NCI-H82 treated with DMSO at 0.1 percent for 48 hours (cell line): ENCODE results near the gene WWC1.
"Not testable (repeated sequence)": the region's sequence is repeated elsewhere in the genome, so short reads cannot be mapped to it uniquely, and the experiment has no call there.

ENCODE experiments used
- DNase-seq: peaks from one replicate; lab custom pipeline; 2025; ENCODE audit not compliant: unreplicated experiment; lab: John Stamatoyannopoulos, UW

WWC1 gene

DNA sequence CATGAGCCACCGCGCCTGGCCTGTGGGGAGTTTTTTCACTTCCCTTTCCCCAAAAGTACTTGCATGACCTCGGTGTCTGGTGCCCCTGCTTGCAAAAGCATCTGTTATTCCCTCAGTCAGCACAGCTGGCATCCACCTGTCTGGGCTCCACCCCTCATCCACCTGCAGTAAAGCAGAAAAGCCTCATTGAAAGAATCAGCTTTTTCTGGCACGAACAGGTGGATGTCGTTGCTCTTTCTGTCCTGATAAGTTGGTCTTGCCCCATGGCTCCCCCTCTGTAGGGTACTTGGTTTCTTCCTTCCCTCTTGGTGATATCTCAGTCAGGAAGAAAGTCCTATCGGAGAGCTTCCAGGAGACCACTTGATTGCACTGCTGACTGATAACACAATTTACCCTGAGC lies 37.4 kb downstream of the WWC1 start:
- DNase-seq: no peak

DNA sequence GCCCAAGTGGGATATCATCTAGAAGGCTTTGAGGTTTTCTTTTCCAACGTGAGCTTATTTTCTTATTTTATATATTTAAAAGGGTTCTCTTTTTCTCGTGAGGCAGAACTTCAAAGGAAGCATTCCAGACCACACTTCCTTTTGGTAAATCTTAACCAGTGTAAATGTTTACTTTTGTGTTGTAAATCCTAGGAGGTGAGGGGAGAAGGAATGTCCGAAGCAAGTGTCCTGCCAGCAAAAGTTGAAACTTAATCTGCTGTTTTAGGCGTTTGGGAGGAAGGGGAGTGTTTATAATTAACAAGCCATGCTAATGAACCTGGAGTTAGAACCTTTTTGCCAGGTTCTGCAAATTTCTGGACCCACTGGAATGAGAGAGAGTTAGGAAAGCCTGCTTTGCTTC lies 37.9 kb downstream of the WWC1 start:
- DNase-seq: no peak

DNA sequence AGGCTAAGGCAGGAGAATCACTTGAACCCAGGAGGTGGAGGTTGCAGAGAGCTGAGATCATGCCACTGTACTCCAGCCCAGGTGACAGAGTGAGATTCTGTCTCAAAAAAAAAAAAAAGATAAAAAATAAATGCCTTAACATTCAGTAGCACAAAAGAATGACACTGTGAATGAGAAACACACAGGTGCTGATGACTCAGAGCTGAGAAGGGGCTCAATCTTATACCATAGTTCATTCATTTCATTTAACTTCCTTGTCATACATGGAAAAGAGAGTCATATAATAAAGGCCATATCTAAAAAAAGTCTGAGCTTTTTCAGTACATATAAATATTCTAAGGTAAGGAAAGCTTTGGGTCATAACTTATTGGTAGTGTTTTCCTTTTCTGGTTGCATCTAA lies 40.6 kb downstream of the WWC1 start:
- DNase-seq: no peak

DNA sequence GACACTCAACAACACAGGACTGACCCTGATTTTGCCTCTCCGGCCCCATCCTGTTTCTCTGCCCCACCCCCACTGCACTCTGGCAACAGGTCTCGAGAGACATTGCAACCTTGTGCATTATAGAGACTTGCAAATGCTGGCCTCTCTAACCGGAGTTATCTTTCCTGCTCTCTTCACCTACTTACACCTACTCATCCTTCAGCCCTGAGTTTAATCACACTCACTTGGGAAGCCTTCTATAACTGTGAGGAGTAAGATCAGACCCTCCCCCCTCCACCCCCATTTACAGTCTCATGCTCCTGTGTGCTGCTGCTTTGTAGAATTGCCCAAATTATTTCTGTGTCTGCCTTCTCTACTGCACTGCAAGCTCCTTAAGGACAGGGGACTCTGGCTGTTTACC lies 42.8 kb downstream of the WWC1 start:
- no peak for DNase-seq

DNA sequence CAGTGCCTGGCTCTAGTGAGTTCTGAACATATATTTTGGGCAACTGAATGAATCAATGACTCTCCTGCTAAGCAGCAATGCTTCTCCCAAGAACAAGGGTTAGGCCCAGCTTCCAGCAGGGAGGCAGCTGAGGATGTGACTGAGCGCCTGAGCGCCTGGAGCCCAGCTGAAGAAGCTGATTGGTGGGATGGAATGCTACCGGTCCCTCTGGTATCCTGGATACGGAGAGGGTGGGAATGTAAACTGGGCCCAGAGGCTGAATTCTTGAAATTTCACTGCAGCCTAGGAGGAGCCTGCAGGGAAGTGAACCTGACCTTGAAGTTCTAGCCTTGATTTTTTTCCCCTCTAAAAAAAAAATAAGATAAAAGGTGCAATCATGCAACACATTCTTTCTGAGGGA lies 43.2 kb downstream of the WWC1 start:
- DNase-seq: no peak

DNA sequence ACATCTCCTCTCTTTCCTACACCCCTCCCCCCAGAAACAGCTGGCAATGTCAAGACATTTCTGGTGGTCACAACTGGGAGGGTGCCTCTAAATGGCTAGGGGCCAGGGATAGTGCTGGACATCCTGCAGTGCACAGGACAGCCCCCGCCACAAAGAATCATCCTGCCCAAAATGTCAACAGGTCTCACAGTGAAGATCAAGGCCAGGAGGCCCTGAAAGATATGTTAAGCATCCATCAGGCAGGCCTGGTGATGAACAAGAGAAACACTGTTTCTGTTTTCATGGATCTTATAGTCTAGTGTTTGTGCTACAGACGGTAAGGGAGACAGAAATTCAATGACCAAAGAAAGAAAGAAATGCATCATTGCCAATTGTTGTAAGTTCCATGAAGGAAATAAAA lies 45.9 kb downstream of the WWC1 start:
- no peak for DNase-seq

DNA sequence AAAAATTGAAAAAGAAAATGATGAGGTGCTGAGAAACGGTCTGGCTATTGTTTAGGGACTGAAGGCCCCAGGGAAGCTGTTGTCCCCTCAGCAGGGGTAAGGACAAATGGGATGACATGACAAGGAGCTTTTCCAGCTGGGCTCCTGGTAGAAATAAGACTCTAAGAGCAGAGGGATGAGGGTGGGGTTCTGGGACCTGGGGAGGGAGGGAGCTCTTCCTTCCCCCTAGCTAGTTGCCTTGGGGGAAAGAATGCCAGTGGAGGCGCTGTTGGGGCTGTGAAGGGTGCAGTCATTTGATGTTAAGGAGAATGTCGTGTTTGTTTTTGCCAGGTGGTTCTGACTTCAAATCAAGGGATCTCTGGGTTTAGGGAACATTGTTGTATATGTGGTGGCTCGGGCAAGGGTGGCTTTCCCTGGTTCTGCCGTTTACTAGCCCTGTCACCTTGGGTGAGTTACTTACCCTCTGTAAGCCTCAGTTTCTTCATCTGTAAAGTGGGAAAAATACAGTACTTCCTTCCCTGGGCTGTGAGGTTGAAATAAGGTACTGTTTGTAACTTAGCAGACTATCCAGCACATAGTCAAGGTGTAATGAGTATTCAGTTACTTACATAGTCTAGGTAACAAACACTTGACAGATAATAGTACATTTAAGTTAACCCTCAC lies 47.8 kb downstream of the WWC1 start:
- no peak for DNase-seq

DNA sequence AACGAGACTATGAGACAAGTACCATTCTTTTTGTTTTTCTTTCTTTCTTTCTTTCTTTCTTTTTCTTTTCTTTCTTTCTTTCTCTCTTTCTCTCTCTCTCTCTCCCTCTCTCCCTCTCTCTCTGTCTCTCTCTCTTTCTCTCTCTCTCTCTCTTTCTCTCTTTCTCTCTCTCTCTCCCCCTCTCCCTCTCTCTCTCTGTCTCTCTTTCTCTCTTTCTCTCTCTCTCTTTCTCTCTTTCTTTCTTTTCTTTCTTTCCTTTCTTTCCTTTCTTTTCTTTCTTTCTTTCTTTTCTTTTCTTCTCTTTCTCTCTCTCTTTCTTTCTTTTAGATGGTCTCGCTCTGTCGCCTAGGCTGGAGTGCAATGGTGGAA lies 48.3 kb downstream of the WWC1 start:
- DNase-seq: not testable (repeated sequence)

DNA sequence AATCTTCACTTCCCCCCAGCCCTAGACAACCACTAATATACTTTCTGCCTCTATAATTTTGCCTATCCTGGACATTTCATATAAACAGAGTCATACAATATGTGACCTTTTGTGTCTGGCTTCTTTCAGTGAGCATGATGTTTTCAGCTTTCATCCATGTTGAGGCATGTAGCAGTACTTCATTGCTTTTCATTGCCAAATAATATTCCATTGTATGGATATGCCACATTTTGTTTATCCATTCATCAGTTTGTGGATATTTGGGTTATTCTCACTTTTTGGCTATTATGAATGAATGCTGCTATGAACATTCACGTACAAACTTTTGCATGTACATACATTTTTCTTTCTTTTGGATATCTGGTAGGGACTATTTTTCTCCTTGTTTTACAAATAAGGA lies 49.0 kb downstream of the WWC1 start:
- no peak for DNase-seq

DNA sequence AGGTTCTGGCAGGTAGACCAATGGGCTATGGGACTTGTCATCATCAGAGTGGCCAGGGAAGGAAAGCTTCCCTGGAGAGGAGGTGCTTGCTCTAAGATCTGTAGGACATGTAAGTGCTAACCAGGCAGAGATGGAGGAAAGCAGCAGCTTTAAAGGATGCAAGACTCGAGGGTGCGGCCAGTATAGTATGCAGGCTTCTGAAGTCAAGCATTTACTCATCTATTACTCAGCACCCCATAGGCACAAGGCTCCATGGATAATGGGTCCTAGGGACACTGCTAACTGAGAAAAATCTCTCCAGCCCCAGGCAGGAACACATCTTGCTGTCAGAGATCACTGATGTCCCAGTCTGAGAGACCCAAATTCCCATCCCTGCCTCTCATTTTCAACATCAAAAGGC lies 49.7 kb downstream of the WWC1 start:
- no peak for DNase-seq

DNA sequence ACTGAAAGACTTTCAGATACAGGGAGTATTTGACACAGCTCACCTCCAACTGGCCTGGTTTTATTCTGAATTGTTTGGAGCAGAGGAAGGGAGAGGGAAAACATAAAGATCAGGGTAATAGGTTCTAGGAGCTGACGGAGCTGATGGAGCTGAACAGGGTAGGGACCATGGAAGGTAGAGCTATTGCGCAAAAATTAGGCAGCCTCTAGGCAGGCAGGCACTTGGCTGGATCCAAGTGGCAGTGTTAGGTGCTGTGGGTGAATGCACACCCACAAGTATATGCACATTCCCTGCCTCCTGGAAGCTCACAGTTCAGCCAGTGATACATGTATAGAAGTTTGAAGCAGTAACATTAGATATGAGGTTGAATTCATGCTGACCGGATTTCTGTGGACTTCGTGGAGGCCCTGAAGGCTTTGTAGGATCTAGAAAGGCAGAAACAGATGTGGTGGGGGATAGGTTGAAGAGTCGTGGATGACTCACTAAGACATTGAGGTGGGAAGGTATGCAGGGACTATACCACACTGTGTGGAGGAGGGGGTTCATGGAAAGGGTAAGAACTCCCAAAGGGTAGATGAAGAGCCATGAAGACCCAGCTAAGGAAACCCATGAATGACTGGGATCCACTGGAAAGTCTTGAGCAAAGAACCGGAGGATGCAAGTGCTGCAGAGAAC lies 50.8 kb downstream of the WWC1 start:
- DNase-seq: no peak

DNA sequence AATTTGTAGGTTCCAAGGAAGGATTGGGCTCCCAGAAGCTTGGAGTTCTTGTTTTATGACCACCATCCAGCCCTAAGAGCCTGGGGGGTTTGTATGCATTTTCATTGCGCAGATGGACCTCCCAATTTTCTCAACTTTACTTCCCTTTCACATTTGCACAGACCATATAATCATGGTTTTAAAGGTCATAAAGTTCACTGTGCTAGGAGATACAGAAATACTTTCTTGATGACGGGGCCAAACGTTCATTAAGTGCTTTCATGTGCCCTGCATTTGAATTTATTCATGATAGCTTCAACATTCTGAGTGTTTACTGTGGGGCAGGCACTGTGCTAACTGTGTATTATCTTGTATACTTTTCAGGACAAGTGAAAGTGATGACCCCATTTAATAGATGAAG lies 51.5 kb downstream of the WWC1 start:
- DNase-seq: no peak

DNA sequence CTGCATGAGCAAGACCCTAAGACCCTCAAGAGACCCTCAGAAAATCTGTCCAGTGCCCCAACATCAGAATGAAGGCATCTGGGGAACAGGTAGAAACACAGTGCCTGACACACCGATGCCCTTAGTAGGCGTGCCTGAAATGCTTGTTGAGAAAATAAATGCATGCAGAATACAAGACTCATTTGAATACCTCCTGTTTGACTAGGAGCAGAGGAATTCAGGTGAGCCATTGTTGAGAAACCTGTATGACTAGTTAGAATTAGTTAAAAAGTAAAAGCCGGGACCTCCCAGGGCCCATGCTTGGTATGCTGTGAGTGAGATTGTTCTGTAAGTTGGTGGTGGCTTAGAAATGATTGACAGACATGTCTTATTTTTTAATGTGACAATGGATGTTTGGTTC lies 55.0 kb downstream of the WWC1 start:
- DNase-seq: no peak

DNA sequence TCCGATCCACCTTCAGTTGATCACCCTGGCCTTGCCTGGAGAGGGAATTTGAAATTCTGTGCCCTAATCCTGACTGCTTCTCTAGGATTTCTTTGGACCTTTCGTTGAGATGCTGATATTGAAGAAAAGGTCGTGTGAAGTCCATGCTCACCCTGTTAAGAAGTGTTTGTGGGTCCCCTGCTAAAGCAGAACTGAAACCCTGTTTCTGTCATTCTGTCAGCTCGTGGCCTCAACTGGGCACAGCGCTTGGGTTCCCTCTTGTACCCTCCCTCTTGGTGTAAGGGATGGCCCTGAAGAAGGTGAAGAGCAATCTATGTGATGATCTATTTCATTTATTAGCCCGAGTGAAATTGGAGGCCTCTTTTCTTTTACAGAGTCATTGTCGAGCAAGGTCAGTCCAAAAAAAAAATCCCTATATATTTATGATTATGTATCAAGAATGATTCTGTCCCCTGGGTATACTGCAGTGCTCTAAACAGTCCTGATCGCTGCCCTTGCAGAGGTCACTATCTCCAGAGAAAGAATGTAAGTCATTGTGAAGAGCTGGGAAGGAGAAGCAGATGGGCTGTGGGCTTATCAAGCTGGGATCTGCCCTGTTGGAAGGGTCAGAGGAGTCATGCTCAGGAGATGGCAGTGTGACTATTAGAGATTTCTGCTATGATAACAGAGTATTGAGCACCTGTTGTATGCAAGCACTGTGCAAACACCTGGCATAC lies 56.1 kb downstream of the WWC1 start:
- DNase-seq: no peak

DNA sequence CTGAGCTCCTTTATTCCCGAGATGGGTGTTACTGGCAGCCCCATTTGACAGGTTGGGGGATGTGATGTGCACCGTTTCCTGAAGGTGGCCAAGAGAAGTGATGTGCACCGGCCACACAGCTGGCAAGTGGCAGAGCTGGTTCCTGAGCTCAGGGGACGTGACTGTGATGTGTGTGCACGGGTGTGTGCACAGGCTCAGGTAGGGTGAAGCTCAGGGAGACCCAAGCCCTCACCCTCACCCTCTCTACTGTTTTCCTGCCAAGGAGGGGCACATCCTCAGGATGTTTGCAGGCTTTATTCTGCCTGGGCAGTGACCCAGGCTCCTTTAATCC lies 56.6 kb downstream of the WWC1 start:
- no peak for DNase-seq

DNA sequence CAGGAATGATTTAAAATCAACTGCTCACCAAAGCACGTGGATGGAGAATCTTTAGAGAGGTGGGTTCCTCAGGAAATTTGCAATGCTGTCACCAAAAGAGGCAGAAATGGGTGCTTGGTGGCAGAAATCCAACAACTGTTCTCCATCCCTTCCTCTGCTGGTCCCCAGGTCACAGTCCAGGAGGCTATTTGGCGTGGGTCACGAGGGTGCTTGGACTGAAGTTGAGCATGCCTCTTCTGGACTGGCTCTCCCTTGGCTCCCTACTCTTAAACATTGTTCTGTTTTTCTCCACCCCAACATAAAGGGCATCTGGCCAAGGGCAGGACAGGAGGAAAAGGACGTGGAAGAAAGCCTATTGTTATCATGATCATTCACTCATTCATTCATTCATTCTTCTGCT lies 58.9 kb downstream of the WWC1 start:
- DNase-seq: no peak

DNA sequence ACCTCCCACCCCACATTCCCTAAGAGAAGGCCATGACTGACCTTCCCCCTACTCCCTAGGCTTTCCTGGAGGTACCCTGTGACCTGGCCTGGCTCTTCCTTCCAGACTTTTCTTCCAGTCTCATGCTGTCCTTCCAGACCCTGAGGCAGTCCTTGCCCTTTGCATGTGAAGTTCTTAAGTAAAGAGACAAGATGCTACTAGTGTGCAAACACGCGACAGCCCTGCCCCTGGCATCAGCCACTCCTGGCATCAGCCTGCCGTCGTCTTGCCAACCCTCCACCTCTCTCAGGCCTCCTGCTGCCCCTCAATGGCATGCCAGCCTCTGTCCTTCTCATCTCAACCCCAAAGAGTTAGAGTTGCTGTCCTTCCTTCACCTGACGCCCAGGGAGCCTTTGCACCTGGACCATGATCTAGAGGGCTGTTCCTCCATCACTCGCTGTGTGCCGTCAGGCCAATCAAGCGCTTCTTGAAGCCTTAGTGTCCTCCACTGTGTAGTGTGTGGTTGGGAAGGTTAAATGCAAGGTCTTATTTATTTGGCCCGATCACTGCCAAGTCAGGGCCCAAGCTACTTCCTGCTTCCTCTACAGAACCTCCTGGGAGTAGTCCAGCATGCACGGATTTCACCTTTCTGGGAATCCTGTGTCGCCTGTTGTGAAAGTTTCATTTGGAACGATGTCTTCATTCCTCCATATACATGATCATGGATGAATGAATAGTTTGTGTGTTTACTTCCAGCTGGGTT lies 61.9 kb downstream of the WWC1 start:
- no peak for DNase-seq

DNA sequence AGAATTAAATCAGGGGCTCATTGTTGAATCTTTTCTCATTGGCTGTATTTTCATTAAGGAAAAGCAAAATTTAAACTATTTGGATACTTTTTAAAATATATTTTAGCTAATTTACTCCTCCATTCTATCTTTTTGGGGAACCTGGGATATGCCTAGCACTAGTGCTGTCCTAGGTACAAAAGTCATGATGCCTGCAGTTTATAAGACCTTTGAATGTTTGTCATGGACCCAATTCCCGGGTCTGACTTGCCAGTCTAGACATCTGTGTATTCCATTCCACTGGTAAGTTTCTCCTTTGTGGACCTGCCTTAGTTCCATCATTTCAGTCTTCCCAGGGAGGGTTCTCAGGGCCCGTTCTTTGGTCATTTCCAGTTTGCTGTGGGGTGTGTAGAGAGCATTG lies 63.0 kb downstream of the WWC1 start:
- DNase-seq: no peak

DNA sequence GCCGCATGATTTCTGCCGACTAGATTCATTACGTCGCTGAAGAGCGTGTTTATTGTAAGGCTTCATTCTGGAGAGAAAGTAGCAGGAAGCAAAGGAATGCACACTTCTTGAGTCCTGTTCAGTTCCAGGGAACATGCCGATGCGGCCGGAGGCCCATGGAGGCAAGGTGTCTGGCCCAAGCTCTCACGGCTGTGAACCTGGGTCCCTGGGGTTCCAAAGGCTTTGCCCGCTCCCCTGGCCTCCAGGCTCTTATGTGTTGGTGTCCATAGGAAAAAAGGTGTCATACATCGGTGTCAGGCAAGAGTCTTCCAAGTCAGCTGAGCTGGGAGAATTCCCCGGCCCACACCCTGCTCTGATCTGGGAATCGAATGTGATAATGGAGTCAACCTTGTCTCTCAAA lies 64.7 kb downstream of the WWC1 start:
- no peak for DNase-seq

DNA sequence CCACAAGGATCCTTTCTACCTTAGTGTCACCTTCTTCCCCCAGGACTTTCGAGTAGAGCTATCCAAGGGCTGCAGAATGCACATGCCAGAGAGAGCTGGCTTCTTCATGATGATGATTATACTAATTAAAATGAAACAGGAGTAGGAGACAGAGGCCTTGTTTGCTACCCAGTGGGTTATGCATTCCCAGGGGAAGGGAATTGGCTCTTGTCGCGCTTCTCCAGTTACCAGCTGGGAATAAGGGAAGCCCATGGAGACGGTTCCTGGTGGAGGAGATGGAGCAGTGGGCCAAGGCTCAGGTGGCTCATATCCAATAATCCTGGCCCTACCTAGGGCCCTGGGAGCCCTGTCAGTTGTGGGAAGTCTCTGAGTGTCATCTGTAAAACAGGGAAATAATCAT lies 65.1 kb downstream of the WWC1 start:
- DNase-seq: no peak

DNA sequence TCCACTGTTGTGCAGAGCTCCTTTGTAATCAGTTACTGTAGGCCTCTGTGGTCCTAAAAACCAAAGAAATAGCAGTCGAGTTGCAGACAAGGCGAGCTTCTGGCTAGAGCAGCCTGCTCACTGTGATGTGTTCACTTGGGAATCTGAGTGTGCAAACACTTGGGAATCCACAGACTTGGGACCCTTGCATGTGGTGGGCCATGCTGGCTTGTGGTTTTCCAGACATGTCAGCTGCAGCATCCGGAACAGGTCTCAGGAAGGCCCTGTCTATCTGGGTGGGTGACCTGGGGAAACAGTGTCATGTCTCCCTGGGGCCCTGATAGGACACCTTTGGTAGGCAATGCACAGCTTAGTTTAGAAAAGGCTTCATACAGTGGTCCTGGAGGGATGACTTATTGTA lies 66.4 kb downstream of the WWC1 start:
- DNase-seq: no peak

DNA sequence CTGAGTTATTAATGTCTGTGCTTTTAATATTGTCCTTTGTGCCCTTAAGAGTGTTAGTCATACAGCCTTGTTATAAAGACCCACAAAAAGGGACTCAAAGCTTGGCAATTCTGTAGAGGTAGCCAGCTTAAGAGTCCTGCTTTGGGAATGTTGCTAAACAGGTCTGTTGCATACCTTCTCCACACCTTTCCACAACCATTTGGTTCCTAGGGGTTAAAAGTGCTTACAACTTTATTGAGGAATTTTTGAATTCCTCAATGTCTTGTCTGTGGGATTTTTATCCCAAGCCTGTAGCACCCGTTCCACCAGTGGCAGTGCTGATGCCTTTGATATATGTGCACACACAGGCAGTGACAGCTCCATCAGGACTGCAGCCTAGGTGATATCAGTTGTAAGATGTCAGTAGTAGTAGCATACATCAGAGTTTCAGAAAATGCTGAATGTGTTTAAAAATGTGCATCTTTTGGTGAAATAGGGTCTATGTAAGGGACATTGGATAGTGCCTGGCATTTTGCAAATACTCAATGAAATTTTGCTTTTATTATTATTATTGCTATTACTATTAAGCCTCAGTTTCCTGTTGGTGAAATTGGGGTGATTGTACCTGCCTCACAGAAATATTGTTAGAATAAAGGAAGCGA lies 68.5 kb downstream of the WWC1 start:
- DNase-seq: no peak
